GDM1 (cell line): ENCODE measurements around the gene HID1.
"Not testable (repeated sequence)": the region's sequence is repeated elsewhere in the genome, so short reads cannot be mapped to it uniquely, and the experiment has no call there.

Experiments used
- DNase-seq: peaks from one replicate; lab custom pipeline; 2025; lab: John Stamatoyannopoulos, UW

Gene HID1

DNA sequence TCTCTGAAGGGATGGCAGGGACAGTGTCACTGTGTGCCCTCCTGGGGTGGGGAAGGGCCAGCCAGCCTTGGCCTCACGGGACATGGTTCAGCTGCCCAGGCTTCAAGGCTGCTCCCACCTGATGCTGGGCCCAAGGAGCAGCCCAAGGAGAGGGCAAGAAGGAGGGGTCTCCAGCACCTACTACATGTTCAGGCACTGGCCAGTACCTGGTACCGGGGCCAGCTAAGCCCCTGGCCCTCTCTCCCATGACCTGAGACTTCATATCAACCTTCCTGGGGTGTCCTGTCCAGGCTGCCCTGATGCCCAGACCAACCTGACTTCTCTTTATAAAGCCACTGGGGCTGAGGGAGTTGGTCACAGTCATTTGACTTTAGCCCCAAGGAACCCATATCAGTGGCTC, 50.8 kb downstream of the HID1 start:
- no peak for DNase-seq

DNA sequence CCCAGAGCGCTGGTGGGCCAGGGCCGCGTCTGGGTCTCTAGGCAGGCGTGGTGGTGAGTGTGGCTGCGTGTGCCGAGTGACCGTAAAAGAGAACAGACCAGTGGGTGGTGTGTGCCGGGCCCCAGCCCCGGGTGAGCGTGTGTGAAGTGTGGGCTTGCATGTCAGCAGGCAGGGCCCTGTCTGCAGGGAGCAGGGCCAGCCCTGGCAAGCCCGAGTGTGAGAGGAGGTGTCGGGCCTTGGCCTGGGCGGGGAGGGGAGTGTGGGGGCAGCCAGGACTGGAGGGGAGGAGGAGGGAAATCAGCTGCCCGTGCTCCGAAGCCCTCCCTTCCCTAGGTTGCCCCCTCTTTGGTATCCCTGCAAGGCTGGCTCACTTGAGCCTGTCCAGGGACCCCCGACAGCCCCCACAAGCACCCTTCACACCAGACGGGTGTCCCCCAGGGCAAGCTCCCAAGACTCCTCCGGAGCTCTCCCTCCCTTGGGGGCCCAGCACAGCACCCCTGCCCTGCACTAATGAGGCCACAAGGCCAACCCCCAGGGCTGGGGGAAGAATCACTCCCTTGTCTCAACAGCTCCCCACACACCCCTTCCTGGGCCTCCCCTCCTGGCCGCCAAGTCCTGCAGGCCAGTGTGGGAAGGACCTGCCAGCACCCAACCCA, 51.4 kb downstream of the HID1 start:
- DNase-seq: no peak

DNA sequence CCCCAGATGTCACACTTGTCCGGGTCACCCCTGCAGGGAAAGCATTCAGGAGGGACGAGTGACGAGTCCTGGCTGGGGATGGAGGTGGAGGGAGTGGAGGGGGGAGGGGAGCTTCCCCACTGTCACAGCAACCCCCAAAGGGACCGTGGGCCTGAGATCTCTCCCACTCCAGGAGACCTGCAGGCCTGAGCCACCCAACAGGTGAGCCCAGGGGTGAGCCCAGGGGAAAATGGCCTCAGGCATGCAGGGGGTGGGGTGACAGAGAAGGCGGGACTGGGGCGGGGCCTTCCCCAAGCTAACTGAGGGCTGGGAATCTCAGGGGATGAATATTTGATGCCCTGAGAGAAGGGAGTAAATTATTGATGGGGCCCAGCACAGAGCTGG, 51.9 kb downstream of the HID1 start:
- no peak for DNase-seq

DNA sequence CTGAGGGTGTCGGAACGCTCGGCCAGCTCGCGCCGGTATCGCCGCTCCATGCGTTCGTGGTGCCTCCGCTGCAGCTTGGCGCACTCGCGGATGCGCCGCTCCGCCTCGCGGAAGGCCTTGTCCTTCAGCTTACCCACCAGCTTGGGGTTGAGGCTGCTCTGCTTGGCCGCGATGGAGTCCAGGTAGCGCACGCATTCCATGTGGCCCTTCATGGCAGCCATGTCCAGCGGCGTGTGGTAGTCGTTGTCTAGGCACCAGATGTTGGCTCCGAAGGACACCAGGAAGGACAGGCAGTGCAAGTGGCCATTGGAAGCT, 52.3 kb downstream of the HID1 start:
- DNase-seq: no peak

DNA sequence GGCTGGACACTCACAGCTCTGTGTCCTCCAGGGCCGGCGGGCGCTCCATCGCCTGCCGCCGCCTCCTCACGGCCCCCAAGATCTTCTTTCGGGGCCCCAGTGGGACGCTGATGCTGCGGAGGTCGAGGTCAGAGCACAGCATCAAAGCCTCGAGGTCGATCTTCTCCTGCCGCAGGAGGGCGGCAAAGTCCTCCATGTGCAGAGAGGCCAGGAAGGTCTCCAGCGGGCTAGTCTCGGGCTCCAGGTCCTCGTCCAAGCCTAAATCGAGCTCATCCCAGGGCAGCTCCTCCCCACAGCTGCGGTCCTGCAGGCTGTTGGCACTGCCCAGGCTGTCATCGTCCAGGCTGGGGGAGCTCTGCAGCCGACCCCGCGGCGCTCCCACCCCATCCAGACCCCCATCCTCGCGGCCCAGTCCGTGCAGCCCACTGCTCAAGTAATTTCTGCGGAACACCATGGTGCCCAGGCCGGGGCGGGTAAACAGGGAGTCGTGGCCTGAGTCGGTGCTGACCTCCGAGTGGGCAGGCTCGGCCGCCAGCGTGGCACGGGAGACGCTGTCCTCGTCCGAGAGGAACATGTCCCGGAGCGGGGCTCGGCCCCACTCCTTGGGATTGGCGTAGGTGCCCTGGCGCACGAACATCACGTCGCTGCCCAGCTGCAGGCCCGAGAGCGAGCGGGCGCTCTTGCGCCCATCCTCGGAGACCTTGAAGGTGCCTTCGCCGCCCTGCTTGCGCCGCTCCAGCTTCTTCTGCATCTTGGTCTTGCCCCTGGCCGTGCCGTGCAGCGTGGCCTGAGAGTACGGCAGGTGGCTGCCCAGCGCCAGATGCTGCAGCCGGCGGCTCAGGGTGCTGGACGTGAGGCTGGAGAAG, 52.9 kb downstream of the HID1 start:
- no peak for DNase-seq

DNA sequence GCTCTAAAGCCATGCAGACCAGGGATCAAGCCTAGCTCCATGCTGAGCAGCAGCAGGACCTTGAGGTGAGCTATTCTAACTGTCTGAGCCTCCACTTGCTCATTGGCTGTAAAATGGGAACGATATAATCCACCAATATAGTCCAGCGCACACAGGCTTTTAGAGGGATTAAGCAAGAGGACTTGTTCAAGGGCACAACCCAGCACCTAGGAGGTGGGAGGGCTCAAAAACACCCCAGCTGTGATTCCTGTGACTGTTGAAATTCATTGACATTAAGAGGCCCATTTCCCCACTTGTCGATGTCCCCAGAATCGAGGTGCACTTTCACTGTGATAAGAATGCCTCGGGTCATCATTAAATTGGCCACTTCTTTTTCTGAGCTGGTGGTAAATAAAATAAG, 53.7 kb downstream of the HID1 start:
- no peak for DNase-seq

DNA sequence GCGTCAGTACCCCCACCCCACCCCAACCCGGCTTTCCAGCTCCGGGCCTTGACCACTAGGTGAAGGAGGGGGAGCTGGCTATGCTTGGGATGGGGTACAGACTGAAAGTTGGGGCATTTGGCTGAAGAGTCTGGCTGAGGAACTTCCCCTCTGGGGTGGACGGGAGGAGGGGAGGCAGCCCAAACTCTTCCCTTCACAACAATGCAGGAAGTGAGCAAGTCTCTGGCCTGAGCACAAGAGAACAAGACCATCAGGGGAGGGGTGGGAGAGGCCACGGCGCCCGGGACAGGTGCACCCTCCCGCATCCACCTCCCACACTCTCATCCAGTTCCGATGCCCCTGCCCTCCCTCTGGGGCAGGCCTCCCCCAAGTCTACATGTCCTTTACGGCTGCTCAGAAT, 55.1 kb downstream of the HID1 start:
- DNase-seq: peak; percentile 32

DNA sequence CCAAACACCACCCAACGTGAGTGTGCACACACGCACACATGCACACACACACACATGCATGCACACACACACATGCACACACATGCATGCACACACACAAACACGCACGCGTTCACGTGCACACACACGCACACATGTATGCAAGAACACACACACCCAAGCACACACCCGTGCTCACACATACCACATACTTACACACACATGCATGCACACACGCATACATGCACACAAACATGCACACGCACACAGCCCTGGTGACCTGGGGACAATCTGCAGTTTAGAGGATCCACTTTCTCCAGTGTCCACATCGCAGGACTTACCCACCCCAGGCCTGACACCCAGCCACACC, 55.7 kb downstream of the HID1 start:
- DNase-seq: no peak

DNA sequence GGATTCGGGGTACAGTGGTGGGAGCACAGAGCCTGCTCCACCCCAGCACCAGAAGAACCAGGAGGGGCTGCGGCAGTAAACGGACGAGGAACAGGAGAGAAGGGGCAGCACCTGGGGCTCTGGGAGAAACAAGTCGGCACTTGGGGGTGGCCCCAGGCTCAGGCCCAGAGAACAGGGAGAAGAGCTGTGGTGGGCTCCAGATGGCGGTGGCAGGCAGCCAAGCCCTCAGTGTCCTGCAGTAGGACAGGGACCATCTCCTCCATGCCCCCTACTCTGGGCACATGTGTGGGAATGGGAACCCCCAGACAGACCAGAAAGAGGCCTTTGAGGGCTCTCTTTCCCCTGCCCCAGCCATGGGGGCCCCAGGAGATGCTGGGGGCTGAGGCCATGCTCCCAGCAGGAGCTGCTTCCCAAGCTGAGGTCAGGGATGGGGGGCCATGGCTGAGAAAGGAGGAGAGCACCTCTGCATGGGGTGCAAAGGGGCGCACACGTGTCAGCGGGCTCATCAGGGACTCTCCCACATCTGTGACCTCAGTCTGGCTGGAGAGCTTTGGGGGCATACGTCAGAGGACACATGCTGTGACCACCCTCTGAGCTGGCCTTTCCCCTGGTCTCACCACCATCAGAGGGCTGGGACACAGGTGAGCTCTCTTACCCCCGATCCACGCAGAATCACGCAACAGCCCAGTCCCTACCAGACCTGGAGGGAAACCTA, 56.3 kb downstream of the HID1 start:
- no peak for DNase-seq

DNA sequence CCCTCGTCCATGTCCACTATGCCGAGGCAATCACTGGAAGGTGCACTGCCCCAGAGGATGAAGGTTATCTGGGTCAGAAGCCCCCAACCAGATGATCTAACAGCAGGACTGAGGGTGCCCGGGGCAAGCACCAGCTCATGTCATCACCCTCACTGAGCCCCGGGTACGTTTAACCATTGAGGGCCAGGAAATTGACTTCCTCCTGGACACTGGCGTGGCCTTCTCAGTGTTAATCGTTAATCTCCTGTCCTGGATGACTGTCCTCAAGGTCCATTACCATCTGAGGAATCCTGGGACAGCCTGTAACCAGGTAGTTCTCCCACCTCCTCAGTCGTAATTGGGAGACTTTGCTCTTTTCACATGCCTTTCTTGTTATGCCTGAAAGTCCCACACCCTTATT, 61.1 kb downstream of the HID1 start:
- not testable (repeated sequence) for DNase-seq

DNA sequence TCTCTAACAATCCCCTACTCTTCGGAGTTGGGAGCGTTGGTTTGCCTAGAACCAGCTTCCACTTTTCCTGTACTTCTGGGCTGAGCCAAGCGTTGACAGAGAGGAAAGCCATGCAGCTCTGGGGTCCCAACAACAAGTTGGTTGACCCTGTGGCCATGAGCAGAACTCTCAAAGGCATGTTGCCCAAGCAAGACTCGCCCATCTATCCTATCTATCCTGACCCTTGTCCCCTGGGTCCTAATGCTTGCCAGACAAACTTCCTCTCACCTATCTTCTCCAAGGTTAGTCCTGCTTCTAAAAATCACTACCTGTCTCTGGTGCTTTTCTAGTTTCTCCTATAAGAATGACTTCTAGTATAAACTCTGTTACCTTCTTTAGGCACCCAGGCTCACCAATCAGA, 63.5 kb downstream of the HID1 start:
- DNase-seq: not testable (repeated sequence)

DNA sequence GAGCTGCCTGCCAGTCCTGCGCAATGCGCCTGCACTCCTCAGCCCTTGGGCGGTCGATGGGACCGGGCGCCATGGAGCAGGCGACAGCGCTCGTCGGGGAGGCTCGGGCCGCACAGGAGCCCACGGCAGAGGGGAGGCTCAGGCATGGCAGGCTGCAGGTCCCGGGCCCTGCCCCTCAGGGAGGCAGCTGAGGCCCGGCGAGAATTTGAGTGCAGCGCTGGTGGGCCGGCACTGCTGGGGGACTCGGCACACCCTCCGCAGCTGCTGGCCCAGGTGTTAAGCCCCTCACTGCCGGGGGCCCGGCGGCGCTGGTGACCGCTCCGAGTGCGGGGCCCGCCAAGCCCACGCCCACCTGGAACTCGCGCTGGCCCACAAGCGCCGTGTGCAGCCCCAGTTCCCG, 65.5 kb downstream of the HID1 start:
- no peak for DNase-seq

DNA sequence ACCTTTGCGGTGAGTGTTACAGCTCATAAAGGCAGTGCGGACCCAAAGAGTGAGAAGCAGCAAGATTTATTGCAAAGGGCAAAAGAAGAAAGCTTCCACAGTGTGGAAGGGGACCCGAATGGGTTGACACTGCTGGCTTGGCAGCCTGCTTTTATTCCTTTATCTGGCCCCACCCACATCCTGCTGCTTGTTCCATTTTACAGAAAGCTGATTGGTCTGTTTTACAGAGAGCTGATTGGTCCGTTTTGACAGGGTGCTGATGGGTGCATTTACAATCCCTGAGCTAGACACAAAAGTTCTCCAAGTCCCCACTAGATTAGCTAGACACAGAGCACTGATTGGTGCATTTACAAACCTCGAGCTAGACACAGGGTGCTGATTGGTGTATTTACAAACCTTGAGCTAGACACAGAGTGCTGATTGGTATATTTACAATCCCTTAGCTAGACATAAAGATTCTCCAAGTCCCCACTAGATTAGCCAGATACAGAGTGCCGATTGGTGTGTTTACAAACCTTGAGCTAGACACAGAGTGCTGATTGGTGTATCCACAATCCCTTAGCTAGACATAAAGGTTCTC, 66.3 kb downstream of the HID1 start:
- not testable (repeated sequence) for DNase-seq

DNA sequence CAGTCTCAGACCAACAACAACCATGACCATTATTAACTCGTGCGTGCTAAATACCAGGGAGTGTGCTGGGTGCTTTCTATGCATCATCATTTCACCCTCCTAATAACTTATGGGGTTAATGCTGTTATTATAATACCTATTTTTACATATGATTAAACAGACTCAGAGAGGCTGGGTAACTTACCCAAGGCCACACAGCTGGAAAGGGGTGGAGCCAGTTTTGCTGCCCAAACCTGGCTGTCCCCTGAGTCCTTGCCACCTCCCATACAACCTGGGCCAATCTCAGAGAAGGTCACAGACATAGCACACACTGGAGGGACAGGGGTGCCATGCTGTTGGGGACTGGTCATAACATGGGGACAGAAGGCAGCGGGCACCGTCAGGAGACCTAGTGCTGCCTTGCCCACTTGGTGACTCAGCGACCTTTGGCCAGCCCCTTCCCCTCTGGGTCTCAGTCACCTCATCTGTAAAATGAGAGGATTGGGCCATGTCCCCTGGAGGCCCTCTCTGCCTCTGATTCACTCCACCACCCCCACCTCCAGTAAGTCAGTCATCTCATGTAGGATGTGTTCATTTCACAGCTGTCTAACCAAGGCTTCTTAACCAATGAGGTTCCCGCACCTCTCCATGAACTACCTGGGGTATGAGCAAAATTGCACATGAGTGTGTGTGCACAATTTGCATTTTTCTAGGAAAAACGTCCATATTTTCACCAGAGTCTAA, 67.7 kb downstream of the HID1 start:
- DNase-seq: no peak

DNA sequence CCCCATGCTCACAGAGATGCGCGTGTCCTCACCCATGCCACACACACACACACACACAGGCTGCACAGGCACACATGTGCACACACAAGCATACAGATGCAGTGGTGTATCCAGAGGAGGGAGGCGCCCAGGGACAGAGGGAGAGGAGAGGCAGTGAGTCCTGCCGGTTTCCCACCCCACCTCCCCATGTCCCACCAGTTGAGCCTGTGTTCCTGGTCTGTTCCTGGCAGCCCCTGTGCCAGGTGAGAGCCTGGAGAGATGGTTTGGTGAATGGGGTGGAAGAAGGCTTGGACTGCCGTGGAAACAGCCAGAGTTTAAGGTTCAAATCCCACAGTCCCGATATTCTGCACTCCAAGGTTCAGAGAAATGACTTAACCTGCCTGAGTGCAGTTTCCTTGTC, 68.9 kb downstream of the HID1 start:
- DNase-seq: no peak

DNA sequence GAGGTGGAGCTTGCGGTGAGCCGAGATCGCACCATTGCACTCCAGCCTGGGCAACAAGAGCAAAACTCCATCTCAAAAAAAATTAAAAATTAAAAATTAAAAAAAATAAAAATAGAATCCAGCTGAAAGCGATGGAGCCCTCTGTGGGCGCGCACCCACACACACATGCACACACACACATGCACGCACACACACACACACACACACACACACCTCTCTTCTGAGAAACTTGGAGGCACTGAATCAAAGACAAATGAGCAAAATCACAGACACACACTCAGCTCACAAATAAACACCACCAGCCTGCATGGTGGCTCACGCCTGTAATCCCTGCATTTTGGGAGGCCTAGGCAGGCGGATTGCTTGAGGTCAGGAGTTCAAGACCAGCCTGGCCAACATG, 69.5 kb downstream of the HID1 start:
- no peak for DNase-seq

DNA sequence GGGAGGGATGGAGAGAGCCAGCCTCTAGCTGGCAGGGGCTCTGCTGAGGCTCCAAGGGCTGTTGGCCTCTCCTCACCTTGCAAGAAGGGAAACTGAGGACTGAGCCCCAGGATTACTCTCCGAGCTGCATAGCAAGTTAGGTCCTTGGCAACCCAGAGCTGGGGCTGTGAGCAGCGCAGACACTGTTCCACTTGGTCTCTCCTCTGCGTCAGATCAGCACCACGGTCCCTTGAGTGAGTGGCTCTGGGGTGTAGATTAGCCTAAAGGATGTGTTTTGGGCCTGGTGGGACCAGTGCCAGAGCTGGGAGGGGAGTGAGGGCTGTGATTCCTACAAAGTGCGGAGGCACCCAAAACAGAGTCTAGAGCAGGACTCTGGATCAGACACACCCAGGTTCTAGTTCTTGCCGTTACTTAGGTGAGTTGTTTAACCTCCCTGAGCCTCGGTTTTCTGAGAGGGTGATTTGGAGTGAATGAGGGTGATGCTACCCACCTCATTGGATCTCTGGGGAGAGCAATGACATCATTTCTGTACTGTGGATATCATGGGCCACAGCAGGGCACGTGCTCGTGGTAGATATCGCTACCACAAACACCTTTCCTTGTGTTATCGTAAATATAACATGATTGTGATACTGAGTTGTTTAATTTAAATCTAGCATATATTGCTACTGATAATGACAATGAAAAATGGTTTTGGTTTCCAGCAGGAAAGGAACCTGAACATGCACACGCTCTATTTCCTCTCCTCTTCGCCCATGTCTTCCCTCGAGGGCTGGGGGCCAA, 71.0 kb downstream of the HID1 start:
- no peak for DNase-seq
